H1 (cell line): ENCODE measurements around the gene FGR. TPM values are rescaled to one million over a fixed set of nuclear protein-coding genes. Genes with fewer than 3 reads are reported as not detected.

Experiments
- CTCF ChIA-PET: fragments of 300-600 bp; sonication (Branson Sonifier 250); formaldehyde crosslinking; loops from one replicate; lab custom pipeline; 2021; ENCODE audit not compliant: partially characterized antibody; lab: Charles Lee
- POLR2A ChIA-PET: fragments of 300-600 bp; sonication (Branson Sonifier 250); formaldehyde crosslinking; loops from one replicate; lab custom pipeline; 2021; ENCODE audit warnings: inconsistent platforms; ENCODE audit not compliant: partially characterized antibody; lab: Charles Lee
- DNase-seq, 2 experiments: peaks; one replicate each; pipeline versions ENCODE4 v3.0.0 to v3.0.0-alpha.2; 2010 to 2022; ENCODE audit warnings: low spot score in 2 of 2, low read depth in 1 of 2, mixed read lengths in 1 of 2
- FAIRE-seq: peaks from 2 replicates; lab custom pipeline; 2011; peaks lifted over from hg19 to GRCh38; lab: Jason Lieb, UNC
- H2AFZ ChIP-seq: 2 replicates; pipeline ENCODE4 v1.8.1; 2012; ENCODE audit warnings: low read length, inconsistent platforms
- H2AK5ac ChIP-seq: 2 replicates; pipeline ENCODE4 v1.6.1; 2013; ENCODE audit warnings: low read depth, low read length
- H2BK120ac ChIP-seq: replicated peaks from 2 replicates; pipeline ENCODE3; 2013; ENCODE audit warnings: low read depth, low read length, inconsistent platforms
- H2BK12ac ChIP-seq: 2 replicates; pipeline ENCODE4 v1.6.1; 2013; ENCODE audit warnings: low read depth, low read length
- H2BK15ac ChIP-seq: 2 replicates; pipeline ENCODE4 v1.6.1; 2013; ENCODE audit warnings: low read length
- H2BK20ac ChIP-seq: 2 replicates; pipeline ENCODE4 v1.6.1; 2013; ENCODE audit warnings: low read length
- H2BK5ac ChIP-seq: 2 replicates; pipeline ENCODE4 v1.6.1; 2013; ENCODE audit warnings: low read depth, low read length
- H3K14ac ChIP-seq: 2 replicates; pipeline ENCODE4 v1.6.1; 2013; ENCODE audit warnings: inconsistent platforms; ENCODE audit not compliant: insufficient read length
- H3K18ac ChIP-seq: 2 replicates; pipeline ENCODE4 v1.6.1; 2013; ENCODE audit warnings: low read length; ENCODE audit errors: extremely low read depth
- H3K23ac ChIP-seq: 2 replicates; pipeline ENCODE4 v1.6.1; 2013; ENCODE audit warnings: inconsistent platforms; ENCODE audit not compliant: insufficient read length
- H3K23me2 ChIP-seq: 2 replicates; pipeline ENCODE4 v1.6.1; 2013; ENCODE audit warnings: low read depth, low read length
- H3K27ac ChIP-seq: 2 replicates; pipeline ENCODE4 v1.6.1; 2011; ENCODE audit warnings: low read depth, low read length, inconsistent platforms
- H3K27me3 ChIP-seq, 4 experiments: replicated peaks in 1 of 4; 1 replicate in 1 of 4; 2 replicates in 3 of 4; pipeline versions ENCODE4 v1.6.1 to v1.8.1; 2011 to 2013; ENCODE audit warnings: low read length in 3 of 4, mild to moderate bottlenecking in 3 of 4, inconsistent platforms in 2 of 4, mixed read lengths in 2 of 4, moderate library complexity in 1 of 4; ENCODE audit not compliant: control insufficient read depth in 3 of 4, insufficient read depth in 3 of 4; ENCODE audit errors: extremely low read depth in 1 of 4
- H3K36me3 ChIP-seq, 4 experiments: 2 replicates each; pipeline versions ENCODE4 v1.6.1 to v1.8.1; 2011 to 2013; ENCODE audit warnings: mild to moderate bottlenecking in 4 of 4, low read length in 3 of 4, moderate library complexity in 2 of 4, control low read depth in 1 of 4, inconsistent platforms in 1 of 4; ENCODE audit not compliant: insufficient read depth in 4 of 4, control insufficient read depth in 2 of 4
- H3K4ac ChIP-seq: replicated peaks from 2 replicates; pipeline ENCODE3; 2013; ENCODE audit warnings: low read length, low read depth, mixed read lengths, inconsistent platforms; ENCODE audit not compliant: insufficient read length
- H3K4me1 ChIP-seq, 4 experiments: replicated peaks in 1 of 4; 1 replicate in 1 of 4; 2 replicates in 3 of 4; pipeline versions ENCODE4 v1.6.1 to v1.8.1; 2011 to 2013; ENCODE audit warnings: low read length in 3 of 4, inconsistent platforms in 2 of 4, mixed read lengths in 1 of 4; ENCODE audit not compliant: insufficient read depth in 4 of 4, control insufficient read depth in 3 of 4
- H3K4me2 ChIP-seq, 2 experiments: 2 replicates each; pipeline versions ENCODE4 v1.6.1 to v1.8.1; 2011 to 2013; ENCODE audit warnings: low read depth in 2 of 2, low read length in 2 of 2, control low read depth in 1 of 2, inconsistent platforms in 1 of 2, mild to moderate bottlenecking in 1 of 2; ENCODE audit not compliant: insufficient read depth in 1 of 2
- H3K4me3 ChIP-seq, 4 experiments: fragments of 200-600, 300-600 bp in 1 of 4; sonication (generic), shearing (Covaris generic), sonication (Bioruptor Twin) in 1 of 4; 2 replicates each; pipeline versions ENCODE4 v1.5.1 to v1.8.1; 2011 to 2016; ENCODE audit warnings: low read length in 4 of 4, low read depth in 3 of 4, control low read depth in 2 of 4, inconsistent platforms in 2 of 4, mild to moderate bottlenecking in 2 of 4, mixed read lengths in 1 of 4, moderate library complexity in 1 of 4; ENCODE audit not compliant: insufficient read depth in 2 of 4; ENCODE audit errors: extremely low read depth in 1 of 4
- H3K56ac ChIP-seq: replicated peaks from 2 replicates; pipeline ENCODE3; 2013; ENCODE audit warnings: low read depth, mild to moderate bottlenecking, mixed read lengths, low read length, inconsistent platforms; ENCODE audit not compliant: insufficient read length
- H3K79me1 ChIP-seq: 2 replicates; pipeline ENCODE4 v1.6.1; 2013; ENCODE audit warnings: low read depth, low read length, control low read depth
- H3K79me2 ChIP-seq, 2 experiments: 2 replicates each; pipeline versions ENCODE4 v1.6.1 to v1.8.1; 2012 to 2013; ENCODE audit warnings: low read length in 2 of 2, mild to moderate bottlenecking in 2 of 2, inconsistent platforms in 1 of 2; ENCODE audit not compliant: insufficient read depth in 2 of 2, control insufficient read depth in 1 of 2
- H3K9ac ChIP-seq, 4 experiments: replicated peaks in 1 of 4; 1 replicate in 1 of 4; 2 replicates in 3 of 4; pipeline versions ENCODE4 v1.6.1 to v1.8.1; 2011 to 2013; ENCODE audit warnings: low read depth in 3 of 4, low read length in 3 of 4, control low read depth in 2 of 4, mild to moderate bottlenecking in 2 of 4, moderate library complexity in 2 of 4, inconsistent platforms in 1 of 4; ENCODE audit errors: extremely low read depth in 1 of 4
- H3K9me3 ChIP-seq, 2 experiments: 2 replicates each; pipeline versions ENCODE4 v1.6.1 to v1.8.1; 2012 to 2013; ENCODE audit warnings: mild to moderate bottlenecking in 2 of 2, moderate library complexity in 2 of 2, control low read depth in 1 of 2, inconsistent platforms in 1 of 2, low read depth in 1 of 2, low read length in 1 of 2, mixed read lengths in 1 of 2; ENCODE audit not compliant: insufficient read depth in 2 of 2
- H4K20me1 ChIP-seq, 2 experiments: replicated peaks in 1 of 2; 2 replicates each; pipeline versions ENCODE3 to v1.8.1; 2011 to 2013; ENCODE audit warnings: inconsistent platforms in 2 of 2, low read length in 2 of 2, mild to moderate bottlenecking in 1 of 2; ENCODE audit not compliant: insufficient read depth in 2 of 2, control insufficient read depth in 1 of 2
- H4K5ac ChIP-seq: 2 replicates; pipeline ENCODE4 v1.6.1; 2013; ENCODE audit warnings: low read length, low read depth, mixed read lengths, inconsistent platforms; ENCODE audit not compliant: insufficient read length
- H4K8ac ChIP-seq: 2 replicates; pipeline ENCODE4 v1.8.0; 2013; ENCODE audit warnings: mild to moderate bottlenecking, moderate library complexity, low read length, inconsistent platforms; ENCODE audit not compliant: insufficient read depth; ENCODE audit errors: extremely low read depth
- H4K91ac ChIP-seq: replicated peaks from 2 replicates; pipeline ENCODE3; 2013; ENCODE audit warnings: low read length, mixed read lengths, inconsistent platforms; ENCODE audit not compliant: insufficient read length
- ASH2L ChIP-seq: fragments of 200-600, 300-600 bp; sonication (generic); IDR thresholded peaks from one replicate; pipeline ENCODE4 v1.7.1; 2017; ENCODE audit warnings: low read length
- EZH2 ChIP-seq: fragments of 200-600 bp; sonication (generic); IDR thresholded peaks from 2 replicates; pipeline ENCODE4 v1.7.1; 2012; ENCODE audit warnings: low read depth, mild to moderate bottlenecking, moderate library complexity, low read length, inconsistent platforms; ENCODE audit not compliant: severe bottlenecking
- GTF2F1 ChIP-seq: IDR thresholded peaks from 2 replicates; pipeline ENCODE4 v1.6.1; 2012; ENCODE audit warnings: low read depth, low read length, improper control_type of control experiment, borderline replicate concordance
- HDAC2 ChIP-seq, 2 experiments: fragments of 300-600 bp in 1 of 2; sonication (generic) in 1 of 2; IDR thresholded peaks; 2 replicates each; pipeline ENCODE4 v1.6.1; 2011 to 2012; ENCODE audit warnings: low read depth in 2 of 2, low read length in 2 of 2, mild to moderate bottlenecking in 2 of 2, moderate library complexity in 2 of 2, borderline replicate concordance in 1 of 2, inconsistent platforms in 1 of 2
- TAF1 ChIP-seq: IDR thresholded peaks from 2 replicates; pipeline ENCODE4 v1.6.1; 2011; ENCODE audit warnings: mild to moderate bottlenecking, low read depth, low read length
- TBP ChIP-seq: IDR thresholded peaks from 2 replicates; pipeline ENCODE4 v1.6.1; 2011; ENCODE audit warnings: low read depth, low read length, improper control_type of control experiment
- polyA plus RNA-seq, 7 experiments: library from polyadenylated mRNA; depleted of rRNA in 3 of 7; stranded (reverse) in 5 of 7; unstranded in 2 of 7; fragments of >200 nt in 5 of 7; fragments of 200-250 nt in 2 of 7; gene quantifications; 1 replicate in 5 of 7; 2 replicates in 1 of 7; 4 replicates in 1 of 7; pipeline versions ENCODE4 v1.2.1 to v1.2.3, GENCODE V29; 2011 to 2013; ENCODE audit warnings: missing spikeins in 2 of 7, mixed read lengths in 2 of 7
- total RNA-seq: library from RNA; stranded (reverse); fragmentation: NEBNext Ultra II Directional; extraction: Animal tissue kit (Norgen Biotek cat#: 25700); gene quantifications from 2 replicates; pipeline ENCODE4 v1.2.1, GENCODE V29; 2021

The FGR gene
- total and polyA plus RNA-seq, 2 of the 8 experiments (the other 6 are each of a cell fraction or from before 2014, with no cell fraction given), result 0.22 to 0.95 TPM

DNA sequence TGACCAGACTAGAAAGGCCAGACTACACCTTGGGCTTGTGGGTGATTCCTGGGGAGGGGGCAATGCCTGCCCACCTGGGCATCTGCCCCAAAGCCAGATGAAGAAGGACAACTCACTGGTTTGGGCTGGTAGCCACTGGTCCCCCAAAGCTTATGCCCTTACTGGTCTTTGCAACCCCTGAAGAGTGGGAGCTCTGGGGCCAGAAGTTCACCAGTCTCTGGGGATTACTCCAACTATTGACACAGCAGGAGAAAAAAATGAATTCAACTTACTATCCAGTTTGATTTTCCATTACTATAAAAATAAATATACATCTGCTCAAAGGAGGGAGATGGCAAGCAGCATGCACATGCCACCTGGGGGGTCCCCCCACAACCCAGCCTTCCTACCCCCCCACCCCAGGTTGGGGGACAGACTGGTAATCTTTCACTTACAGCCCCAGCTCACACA, 33.6 kb downstream of the FGR start:
- Histone ChIP-seq H3K79me2 (peaks cover 5 to 62% of the 10 kb centered on the region in 2 experiments; a peak in 3 of 4 replicates), H3K27ac (no peak overlapping the region), H2AK5ac (no peak overlapping the region)

More for the DNA sequence above, 33.6 kb downstream of the FGR start:
- POLR2A ChIA-PET, result interaction anchor here (1.0 to 13.5 kb wide), 9 partner anchors 10 to 219 kb away, joined by 3 to 355 read pairs (median 7); partner anchors contain the start of genes CD164L2 and IFI6
- no peak overlapping the region for H2BK15ac ChIP-seq
- FAIRE-seq (no peak), DNase-seq (no peak)
- no peak overlapping the region for H2AFZ ChIP-seq
- H3K36me3 ChIP-seq, result no peaks in the 10 kb centered on the region
- peak overlapping the region; percentile 2; the same call in 1 of the 2 replicates for H2BK12ac ChIP-seq
- H3K4ac ChIP-seq, result no peak overlapping the region
- H3K79me1 ChIP-seq, result peaks cover 20% of the 10 kb centered on the region
- H4K8ac ChIP-seq, result no peak overlapping the region
- no peaks in the 10 kb centered on the region for H3K27me3 ChIP-seq
- 0 out of 4 replicates have a peak overlapping the region, but pooled peaks have one; percentile 74 to 95 for H3K4me2 ChIP-seq
- TF ChIP-seq TBP (no peak), GTF2F1 (no peak), ASH2L (no peak), EZH2 (no peak), TAF1 (no peak), HDAC2 (IDR thresholded peaks at IDR 0.05; ENCODE audit: borderline replicate concordance in 1 of 2, low read depth in 2 of 2, low read length in 2 of 2) (no peak)
- no peak overlapping the region for H2BK20ac ChIP-seq
- no peak overlapping the region for H4K5ac ChIP-seq
- peaks cover 18 to 45% of the 10 kb centered on the region in 2 experiments for H4K20me1 ChIP-seq
- H3K23me2 ChIP-seq, result peaks cover 11% of the 10 kb centered on the region
- CTCF ChIA-PET, result interaction anchor here (0.8 to 37.8 kb wide), 24 partner anchors 9 to 301 kb away, joined by 3 to 1807 read pairs (median 5); partner anchors contain the start of gene IFI6
- H2BK5ac ChIP-seq, result no peak overlapping the region
- H3K14ac ChIP-seq, result no peak overlapping the region
- H4K91ac ChIP-seq, result no peak overlapping the region
- no peak overlapping the region for H3K23ac ChIP-seq
- no peak overlapping the region for H2BK120ac ChIP-seq
- H3K18ac ChIP-seq, result no peak overlapping the region
- H3K56ac ChIP-seq, result no peak overlapping the region
- no peaks in the 10 kb centered on the region for H3K9me3 ChIP-seq
- H3K4me3 ChIP-seq, result peak overlapping the region in 3 of 4 experiments; percentile 62 to 82 (median 62); a peak in 4 of 8 replicates
- H3K9ac ChIP-seq, result no peak overlapping the region
- H3K4me1 ChIP-seq, result peaks cover 26 to 53% (median 42%) of the 10 kb centered on the region in 4 experiments
